ENCODE data around the gene ELF2.

ELF2 gene

DNA sequence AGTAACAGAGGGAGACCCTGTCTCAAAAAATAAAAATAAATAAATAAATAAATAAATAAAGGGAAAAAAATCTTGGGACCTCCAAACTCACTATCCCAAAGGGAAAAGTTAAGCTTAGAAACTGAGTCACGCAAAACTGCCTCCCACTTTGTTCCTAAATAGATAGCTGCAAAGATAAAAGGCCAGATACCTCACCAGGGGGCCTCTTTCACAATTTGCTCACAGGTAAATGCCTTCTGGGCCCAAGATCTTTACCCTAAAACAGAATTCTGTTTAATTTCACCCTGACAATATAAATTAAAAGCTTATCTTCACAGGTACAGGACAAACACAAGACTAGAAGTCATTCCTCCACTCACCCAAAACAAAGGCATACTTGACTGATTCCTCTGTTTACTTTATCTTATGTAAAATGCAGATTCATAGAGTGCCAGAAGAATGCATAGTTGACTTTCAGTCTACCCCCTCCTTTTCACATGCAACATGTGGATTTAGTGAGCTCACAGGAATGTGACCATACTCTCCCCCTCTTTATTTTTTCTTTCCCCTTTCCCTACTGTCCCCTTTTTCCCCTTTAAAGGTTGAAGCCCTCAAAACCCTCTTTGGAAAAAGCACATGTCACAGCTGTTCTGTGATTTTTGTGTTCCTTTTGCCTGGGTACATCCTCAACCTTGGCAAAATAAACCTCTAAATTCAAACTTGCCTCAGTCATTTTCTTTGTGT is 23.4 kb downstream of the ELF2 start:
- TF ChIP-seq BACH2 (CRISPR knock-in tag; IDR thresholded peaks at IDR 0.05; ENCODE audit: borderline replicate concordance) = no peak
- TF ChIP-seq RARB (CRISPR knock-in tag; IDR thresholded peaks at IDR 0.05) = no peak
- TF ChIP-seq, protein P1, sequence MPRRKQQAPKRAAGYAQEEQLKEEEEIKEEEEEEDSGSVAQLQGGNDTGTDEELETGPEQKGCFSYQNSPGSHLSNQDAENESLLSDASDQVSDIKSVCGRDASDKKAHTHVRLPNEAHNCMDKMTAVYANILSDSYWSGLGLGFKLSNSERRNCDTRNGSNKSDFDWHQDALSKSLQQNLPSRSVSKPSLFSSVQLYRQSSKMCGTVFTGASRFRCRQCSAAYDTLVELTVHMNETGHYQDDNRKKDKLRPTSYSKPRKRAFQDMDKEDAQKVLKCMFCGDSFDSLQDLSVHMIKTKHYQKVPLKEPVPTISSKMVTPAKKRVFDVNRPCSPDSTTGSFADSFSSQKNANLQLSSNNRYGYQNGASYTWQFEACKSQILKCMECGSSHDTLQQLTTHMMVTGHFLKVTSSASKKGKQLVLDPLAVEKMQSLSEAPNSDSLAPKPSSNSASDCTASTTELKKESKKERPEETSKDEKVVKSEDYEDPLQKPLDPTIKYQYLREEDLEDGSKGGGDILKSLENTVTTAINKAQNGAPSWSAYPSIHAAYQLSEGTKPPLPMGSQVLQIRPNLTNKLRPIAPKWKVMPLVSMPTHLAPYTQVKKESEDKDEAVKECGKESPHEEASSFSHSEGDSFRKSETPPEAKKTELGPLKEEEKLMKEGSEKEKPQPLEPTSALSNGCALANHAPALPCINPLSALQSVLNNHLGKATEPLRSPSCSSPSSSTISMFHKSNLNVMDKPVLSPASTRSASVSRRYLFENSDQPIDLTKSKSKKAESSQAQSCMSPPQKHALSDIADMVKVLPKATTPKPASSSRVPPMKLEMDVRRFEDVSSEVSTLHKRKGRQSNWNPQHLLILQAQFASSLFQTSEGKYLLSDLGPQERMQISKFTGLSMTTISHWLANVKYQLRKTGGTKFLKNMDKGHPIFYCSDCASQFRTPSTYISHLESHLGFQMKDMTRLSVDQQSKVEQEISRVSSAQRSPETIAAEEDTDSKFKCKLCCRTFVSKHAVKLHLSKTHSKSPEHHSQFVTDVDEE (CRISPR knock-in tag; IDR thresholded peaks at IDR 0.05) = no peak
- no peak for TF ChIP-seq PATZ1 (CRISPR knock-in tag; IDR thresholded peaks at IDR 0.05; ENCODE audit: borderline replicate concordance)
- no peak for TF ChIP-seq ZC3H10 (CRISPR knock-in tag; IDR thresholded peaks at IDR 0.05)
- TF ChIP-seq ZNF565 (CRISPR knock-in tag; conservative IDR thresholded peaks at IDR 0.05; ENCODE audit: low read depth) = no peak
- no peak for TF ChIP-seq ARNTL (CRISPR knock-in tag; IDR thresholded peaks at IDR 0.05; ENCODE audit: borderline replicate concordance, low read depth)
- no peak for TF ChIP-seq PPARA (CRISPR knock-in tag; IDR thresholded peaks at IDR 0.05; ENCODE audit: borderline replicate concordance)
- no peak for TF ChIP-seq CSDC2 (CRISPR knock-in tag; IDR thresholded peaks at IDR 0.05)
- TF ChIP-seq ZFP3 (CRISPR knock-in tag; IDR thresholded peaks at IDR 0.05) = no peak
- ATAC-seq = no peak

- no peak for TF ChIP-seq PATZ1 (CRISPR knock-in tag; IDR thresholded peaks at IDR 0.05; ENCODE audit: borderline replicate concordance)
- TF ChIP-seq SNAI2 (CRISPR knock-in tag; IDR thresholded peaks at IDR 0.05) = no peak
- no peak for TF ChIP-seq ZNF565 (CRISPR knock-in tag; conservative IDR thresholded peaks at IDR 0.05; ENCODE audit: low read depth)
- TF ChIP-seq ZNF70 (CRISPR knock-in tag; IDR thresholded peaks at IDR 0.05) = no peak
- TF ChIP-seq POU6F1 (CRISPR knock-in tag; IDR thresholded peaks at IDR 0.05; ENCODE audit: borderline replicate concordance, low read depth) = no peak
- no peak for TF ChIP-seq ISL1 (CRISPR knock-in tag; IDR thresholded peaks at IDR 0.05)
- no peak for TF ChIP-seq RARB (CRISPR knock-in tag; IDR thresholded peaks at IDR 0.05)
- no peak for TF ChIP-seq CSRNP3 (CRISPR knock-in tag; IDR thresholded peaks at IDR 0.05)
- no peak for TF ChIP-seq TOX (CRISPR knock-in tag; IDR thresholded peaks at IDR 0.05; ENCODE audit: borderline replicate concordance)
- no peak for TF ChIP-seq BACH2 (CRISPR knock-in tag; IDR thresholded peaks at IDR 0.05; ENCODE audit: borderline replicate concordance)
- no peak for TF ChIP-seq ARNTL (CRISPR knock-in tag; IDR thresholded peaks at IDR 0.05; ENCODE audit: borderline replicate concordance, low read depth)
- no peak for TF ChIP-seq TCF4 (CRISPR knock-in tag; IDR thresholded peaks at IDR 0.05; ENCODE audit: borderline replicate concordance)
- TF ChIP-seq ZFP30 (CRISPR knock-in tag; IDR thresholded peaks at IDR 0.05) = no peak
- TF ChIP-seq ZNF8 (CRISPR knock-in tag; IDR thresholded peaks at IDR 0.05) = no peak
- TF ChIP-seq OSR1 (CRISPR knock-in tag; IDR thresholded peaks at IDR 0.05) = no peak
- no peak for TF ChIP-seq GLIS3 (CRISPR knock-in tag; IDR thresholded peaks at IDR 0.05)
- TF ChIP-seq, protein P1 (CRISPR knock-in tag; IDR thresholded peaks at IDR 0.05) = no peak
- TF ChIP-seq ZC3H10 (CRISPR knock-in tag; IDR thresholded peaks at IDR 0.05) = no peak
- no peak for TF ChIP-seq CSDC2 (CRISPR knock-in tag; IDR thresholded peaks at IDR 0.05)
- no peak for ATAC-seq
Observed at GRCh38 chr4:139152249-139152648, 24.8 kb downstream of the ELF2 start.
